Thyroid gland (tissue), 4 donors: ENCODE results near the gene DGKD.

Source experiments
- POLR2A ChIP-seq, 2 donors: fragments of 450-650 bp; IDR thresholded peaks; one replicate each; pipeline ENCODE4 v1.6.1; 2017; ENCODE audit warnings: antibody characterized with exemption in 2 of 2, mild to moderate bottlenecking in 2 of 2, moderate library complexity in 1 of 2
- TF ChIP-seq, protein P1 (sequence below), 6 experiments: fragments of 200-600 bp in 3 of 6; fragments of 450-650 bp in 3 of 6; sonication (generic) in 3 of 6; IDR thresholded peaks; one replicate each; pipeline ENCODE4 v1.5.1; 2016 to 2019; ENCODE audit warnings: antibody characterized with exemption in 6 of 6, mild to moderate bottlenecking in 2 of 6, inconsistent platforms in 1 of 6, moderate library complexity in 1 of 6

DNA sequence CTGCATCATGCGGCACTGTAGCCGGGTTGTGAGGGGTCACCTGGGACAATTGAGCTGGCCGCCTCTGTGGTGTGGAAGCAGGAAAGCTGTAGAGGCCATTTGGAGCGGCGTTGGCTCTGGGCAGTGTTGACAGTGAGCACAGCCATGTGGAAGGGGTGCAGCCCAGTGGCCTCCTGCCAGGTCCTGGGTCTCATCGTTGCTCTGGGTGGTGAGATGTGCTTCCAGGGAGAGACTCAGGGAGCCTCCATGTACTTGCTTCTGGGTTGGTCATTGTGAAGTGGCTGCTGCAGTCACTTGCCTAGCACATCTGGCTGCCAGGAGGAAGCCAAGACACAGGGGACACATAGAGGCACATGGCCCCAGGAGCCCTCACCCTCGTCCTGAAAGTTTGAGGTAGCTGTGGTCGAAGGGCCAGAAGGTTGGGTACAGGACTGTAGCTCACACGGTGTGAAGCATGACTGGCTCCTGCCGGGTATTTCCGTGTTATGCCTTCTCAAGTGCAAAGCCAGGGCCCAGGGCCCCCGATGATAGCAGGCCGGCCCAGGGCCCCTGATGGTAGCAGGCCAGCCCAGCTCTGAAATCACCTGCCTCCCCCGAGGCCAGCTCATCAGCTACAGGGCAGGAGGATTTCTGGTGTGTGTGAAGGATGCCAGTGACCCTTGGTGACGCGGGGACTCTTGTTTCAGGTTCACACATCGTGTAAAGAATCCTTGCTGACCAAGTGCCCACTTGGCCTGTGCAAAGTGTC is 82.6 kb downstream of the DGKD start:
- TF ChIP-seq, protein P1, sequence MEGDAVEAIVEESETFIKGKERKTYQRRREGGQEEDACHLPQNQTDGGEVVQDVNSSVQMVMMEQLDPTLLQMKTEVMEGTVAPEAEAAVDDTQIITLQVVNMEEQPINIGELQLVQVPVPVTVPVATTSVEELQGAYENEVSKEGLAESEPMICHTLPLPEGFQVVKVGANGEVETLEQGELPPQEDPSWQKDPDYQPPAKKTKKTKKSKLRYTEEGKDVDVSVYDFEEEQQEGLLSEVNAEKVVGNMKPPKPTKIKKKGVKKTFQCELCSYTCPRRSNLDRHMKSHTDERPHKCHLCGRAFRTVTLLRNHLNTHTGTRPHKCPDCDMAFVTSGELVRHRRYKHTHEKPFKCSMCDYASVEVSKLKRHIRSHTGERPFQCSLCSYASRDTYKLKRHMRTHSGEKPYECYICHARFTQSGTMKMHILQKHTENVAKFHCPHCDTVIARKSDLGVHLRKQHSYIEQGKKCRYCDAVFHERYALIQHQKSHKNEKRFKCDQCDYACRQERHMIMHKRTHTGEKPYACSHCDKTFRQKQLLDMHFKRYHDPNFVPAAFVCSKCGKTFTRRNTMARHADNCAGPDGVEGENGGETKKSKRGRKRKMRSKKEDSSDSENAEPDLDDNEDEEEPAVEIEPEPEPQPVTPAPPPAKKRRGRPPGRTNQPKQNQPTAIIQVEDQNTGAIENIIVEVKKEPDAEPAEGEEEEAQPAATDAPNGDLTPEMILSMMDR (IDR thresholded peaks at IDR 0.05), result no peak
- TF ChIP-seq POLR2A (IDR thresholded peaks at IDR 0.05), result no peak
